Endothelial cell of umbilical vein (primary cell): Measurements from ENCODE around the gene CIBAR2. TPM values are rescaled to one million over a fixed set of nuclear protein-coding genes. Genes with fewer than 3 reads are reported as not detected.

Experiments
- BruUV-seq: library from RNA; stranded (reverse); fragments of 400-500 nt; replicated peaks from 2 replicates; lab custom pipeline; 2021; lab: Mats Ljungman, UMichigan
- CTCF ChIA-PET: fragments of 300-600, 350-600 bp; sonication (Branson Sonifier 250); formaldehyde crosslinking; loops from one replicate; lab custom pipeline; 2021; ENCODE audit warnings: antibody characterized with exemption, inconsistent platforms; lab: Charles Lee
- POLR2A ChIA-PET: fragments of 300-600, 350-600 bp; sonication (Branson Sonifier 250); formaldehyde crosslinking; loops from one replicate; lab custom pipeline; 2021; ENCODE audit warnings: antibody characterized with exemption, inconsistent platforms; lab: Charles Lee
- DNase-seq: peaks from one replicate; pipeline ENCODE4 v3.0.0-alpha.2; 2011; ENCODE audit warnings: low read depth, low spot score
- FAIRE-seq: peaks from 2 replicates; lab custom pipeline; 2011; peaks lifted over from hg19 to GRCh38; lab: Jason Lieb, UNC
- H2AFZ ChIP-seq: 2 replicates; pipeline ENCODE4 v1.6.0; 2012; ENCODE audit warnings: low read depth, low read length, control low read depth, inconsistent platforms
- H3K27ac ChIP-seq: 2 replicates; pipeline ENCODE4 v1.5.1; 2011; ENCODE audit warnings: low read depth, mild to moderate bottlenecking, control low read depth, low read length, moderate library complexity; ENCODE audit not compliant: insufficient read depth
- H3K27me3 ChIP-seq, 2 experiments: 2 replicates each; pipeline versions ENCODE4 v1.6.0 to v1.6.1; 2011; ENCODE audit warnings: low read length in 2 of 2, mixed read lengths in 1 of 2; ENCODE audit not compliant: control insufficient read depth in 2 of 2, insufficient read depth in 2 of 2
- H3K36me3 ChIP-seq, 2 experiments: 2 replicates in 1 of 2; 3 replicates in 1 of 2; pipeline ENCODE4 v1.5.1; 2011; ENCODE audit warnings: low read length in 2 of 2, mild to moderate bottlenecking in 1 of 2, moderate library complexity in 1 of 2; ENCODE audit not compliant: control insufficient read depth in 2 of 2, insufficient read depth in 2 of 2; ENCODE audit errors: extremely low read depth in 1 of 2
- H3K4me1 ChIP-seq: 3 replicates; pipeline ENCODE4 v1.5.1; 2011; ENCODE audit warnings: mild to moderate bottlenecking, low read length; ENCODE audit not compliant: control insufficient read depth, insufficient read depth; ENCODE audit errors: extremely low read depth
- H3K4me2 ChIP-seq: 2 replicates; pipeline ENCODE4 v1.6.1; 2011; ENCODE audit warnings: low read length, control low read depth, mixed read lengths; ENCODE audit not compliant: insufficient read depth
- H3K4me3 ChIP-seq, 3 experiments: fragments of 200-600 bp in 1 of 3; sonication (generic), shearing (Covaris generic) in 1 of 3; replicated peaks in 1 of 3; 2 replicates each; pipeline ENCODE4 v1.5.1; 2011 to 2016; ENCODE audit warnings: control low read depth in 3 of 3, low read length in 3 of 3, mild to moderate bottlenecking in 2 of 3, inconsistent platforms in 1 of 3, low read depth in 1 of 3, moderate library complexity in 1 of 3; ENCODE audit not compliant: insufficient read depth in 1 of 3
- H3K79me2 ChIP-seq: 2 replicates; pipeline ENCODE4 v1.6.0; 2012; ENCODE audit warnings: low read length, inconsistent platforms; ENCODE audit not compliant: control insufficient read depth, insufficient read depth
- H3K9ac ChIP-seq: replicated peaks from 2 replicates; pipeline ENCODE3; 2011; ENCODE audit warnings: low read length, control low read depth; ENCODE audit not compliant: insufficient read depth; ENCODE audit errors: extremely low read depth
- H3K9me1 ChIP-seq: replicated peaks from 3 replicates; pipeline ENCODE4 v1.6.0; 2011; ENCODE audit warnings: mild to moderate bottlenecking, low read length; ENCODE audit not compliant: control insufficient read depth, insufficient read depth; ENCODE audit errors: extremely low read depth
- H3K9me3 ChIP-seq: replicated peaks from 2 replicates; pipeline ENCODE4 v1.5.1; 2012; ENCODE audit warnings: low read length, inconsistent platforms; ENCODE audit not compliant: control insufficient read depth, insufficient read depth
- H4K20me1 ChIP-seq: replicated peaks from 2 replicates; pipeline ENCODE3; 2011; ENCODE audit warnings: mild to moderate bottlenecking, low read length; ENCODE audit not compliant: control insufficient read depth, insufficient read depth; ENCODE audit errors: extremely low read depth
- EZH2 ChIP-seq: IDR thresholded peaks from 2 replicates; pipeline ENCODE4 v1.6.1; 2012; ENCODE audit warnings: borderline replicate concordance, low read depth, mild to moderate bottlenecking, moderate library complexity, low read length, inconsistent platforms; ENCODE audit not compliant: severe bottlenecking
- FOS ChIP-seq: IDR thresholded peaks from 2 replicates; pipeline ENCODE4 v1.6.1; 2011; ENCODE audit warnings: mild to moderate bottlenecking, low read length, moderate library complexity, borderline replicate concordance; ENCODE audit not compliant: insufficient read depth
- GATA2 ChIP-seq: IDR thresholded peaks from 2 replicates; pipeline ENCODE4 v1.7.0; 2011; ENCODE audit warnings: low read depth, mild to moderate bottlenecking, moderate library complexity, mixed read lengths, low read length; ENCODE audit not compliant: insufficient read length, insufficient read depth
- JUN ChIP-seq: IDR thresholded peaks from 2 replicates; pipeline ENCODE4 v1.6.1; 2011; ENCODE audit warnings: borderline replicate concordance, low read depth; ENCODE audit not compliant: insufficient read length, insufficient read depth
- MAX ChIP-seq: IDR thresholded peaks from 2 replicates; pipeline ENCODE4 v1.6.1; 2011; ENCODE audit not compliant: insufficient read depth, insufficient read length
- MYC ChIP-seq: IDR thresholded peaks from one replicate; pipeline ENCODE4 v1.6.1; 2011; ENCODE audit warnings: mild to moderate bottlenecking, low read depth, low read length
- POLR2A ChIP-seq: IDR thresholded peaks from 2 replicates; pipeline ENCODE4 v1.6.1; 2012; ENCODE audit warnings: low read depth, mild to moderate bottlenecking, control low read depth, low read length
- POLR2AphosphoS5 ChIP-seq: IDR thresholded peaks from 2 replicates; pipeline ENCODE4 v1.6.1; 2012; ENCODE audit warnings: low read depth, mild to moderate bottlenecking, control low read depth, low read length, moderate library complexity; ENCODE audit not compliant: insufficient read depth
- dilution Hi-C: fragments of 300-500 bp; cut with MboI; formaldehyde crosslinking; loops from one replicate; pipeline ENCODE4 v1.15.0; 2019; ENCODE audit warnings: low sequenced_read_pairs; ENCODE audit not compliant: extremely low pct_ligation_motif_present
- intact Hi-C: fragments of 100-400 bp; cut with micrococcal nuclease; formaldehyde crosslinking; loops from one replicate; pipeline ENCODE4 v1.10.0; 2022
- polyA plus RNA-seq, 4 experiments: library from polyadenylated mRNA; depleted of rRNA in 3 of 4; stranded (reverse) in 3 of 4; unstranded in 1 of 4; fragments of >200 nt; gene quantifications; 2 replicates each; pipeline versions ENCODE4 v1.2.1 to v1.2.3, GENCODE V29; 2011 to 2012; ENCODE audit warnings: missing spikeins in 1 of 4
- total RNA-seq: library from RNA; stranded (reverse); gene quantifications from 2 replicates; pipeline ENCODE4 v1.2.3, GENCODE V29; 2021
- TF ChIP-seq, protein P1 (sequence below), 2 donors: IDR thresholded peaks; 1 replicate in 1 of 2; 2 replicates in 1 of 2; pipeline ENCODE4 v1.5.1; 2011; ENCODE audit warnings: low read length in 2 of 2, mild to moderate bottlenecking in 2 of 2, moderate library complexity in 2 of 2, control low read depth in 1 of 2, inconsistent platforms in 1 of 2, low read depth in 1 of 2; ENCODE audit not compliant: insufficient read depth in 1 of 2; ENCODE audit errors: extremely low read depth in 1 of 2

CIBAR2 gene
- total and polyA plus RNA-seq, 2 donors (not counting 3 experiments of a cell fraction or from before 2014, with no cell fraction given) = 0.07 TPM; not detected in 1

DNA sequence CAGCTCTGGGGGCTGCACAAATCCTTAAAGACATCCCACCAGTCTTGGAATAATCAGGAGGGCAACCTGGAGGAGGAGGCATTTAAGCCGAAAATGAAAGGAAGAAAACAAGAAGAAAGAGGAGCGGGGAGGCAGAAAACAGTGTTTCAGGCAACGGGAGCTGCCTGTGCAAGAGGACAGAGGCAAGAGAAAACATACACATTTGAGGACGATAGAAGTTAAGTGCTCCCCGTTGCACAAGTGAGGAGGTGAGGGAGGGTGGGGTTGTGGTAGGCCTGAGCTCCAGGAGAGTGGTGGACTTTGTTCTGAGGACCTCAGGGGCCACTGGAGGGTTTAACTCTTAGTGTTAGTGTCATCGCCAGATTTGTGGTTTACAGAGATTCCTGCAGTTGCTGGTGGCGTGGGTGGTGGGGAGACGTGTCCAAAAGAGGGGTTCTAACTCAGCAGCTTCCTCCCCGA, 27.6 kb upstream of the CIBAR2 start:
- H3K4me1 ChIP-seq = peaks cover 38% of the 10 kb centered on the region
- H4K20me1 ChIP-seq = no peaks in the 10 kb centered on the region
- H3K9me3 ChIP-seq = no peaks in the 10 kb centered on the region
- no peak overlapping the region for H3K4me2 ChIP-seq
- no peaks in the 10 kb centered on the region for H3K9me1 ChIP-seq
- no peak overlapping the region for H2AFZ ChIP-seq
- no peaks in the 10 kb centered on the region for H3K27me3 ChIP-seq
- ChIA-PET CTCF (interaction anchor here (1.0 to 1.7 kb wide), 5 partner anchors 9 to 25 kb away, joined by 3 to 9 read pairs (median 3); no protein-coding TSS in a partner anchor), POLR2A (no interaction called here)
- H3K79me2 ChIP-seq = no peaks in the 10 kb centered on the region
- intact Hi-C loops = no loop called here
- DNase-seq (no peak), FAIRE-seq (no peak)
- no peaks in the 10 kb centered on the region for H3K36me3 ChIP-seq
- TF ChIP-seq EZH2 = no peak
- no peak for TF ChIP-seq MAX
- TF ChIP-seq JUN = no peak
- TF ChIP-seq POLR2AphosphoS5 = no peak
- TF ChIP-seq POLR2A = no peak
- no peak for TF ChIP-seq FOS
- no peak for TF ChIP-seq GATA2
- TF ChIP-seq MYC = no peak
- TF ChIP-seq, protein P1, sequence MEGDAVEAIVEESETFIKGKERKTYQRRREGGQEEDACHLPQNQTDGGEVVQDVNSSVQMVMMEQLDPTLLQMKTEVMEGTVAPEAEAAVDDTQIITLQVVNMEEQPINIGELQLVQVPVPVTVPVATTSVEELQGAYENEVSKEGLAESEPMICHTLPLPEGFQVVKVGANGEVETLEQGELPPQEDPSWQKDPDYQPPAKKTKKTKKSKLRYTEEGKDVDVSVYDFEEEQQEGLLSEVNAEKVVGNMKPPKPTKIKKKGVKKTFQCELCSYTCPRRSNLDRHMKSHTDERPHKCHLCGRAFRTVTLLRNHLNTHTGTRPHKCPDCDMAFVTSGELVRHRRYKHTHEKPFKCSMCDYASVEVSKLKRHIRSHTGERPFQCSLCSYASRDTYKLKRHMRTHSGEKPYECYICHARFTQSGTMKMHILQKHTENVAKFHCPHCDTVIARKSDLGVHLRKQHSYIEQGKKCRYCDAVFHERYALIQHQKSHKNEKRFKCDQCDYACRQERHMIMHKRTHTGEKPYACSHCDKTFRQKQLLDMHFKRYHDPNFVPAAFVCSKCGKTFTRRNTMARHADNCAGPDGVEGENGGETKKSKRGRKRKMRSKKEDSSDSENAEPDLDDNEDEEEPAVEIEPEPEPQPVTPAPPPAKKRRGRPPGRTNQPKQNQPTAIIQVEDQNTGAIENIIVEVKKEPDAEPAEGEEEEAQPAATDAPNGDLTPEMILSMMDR (IDR thresholded peaks at IDR 0.05; ENCODE audit: extremely low read depth in 1 of 2, insufficient read depth in 1 of 2, low read depth in 1 of 2, low read length in 2 of 2) = no peak
- no peak overlapping the region for H3K9ac ChIP-seq
- H3K4me3 ChIP-seq = no peak overlapping the region
- dilution Hi-C loops = no loop called here
- no TSS peak for BruUV-seq
- H3K27ac ChIP-seq = no peak overlapping the region
